Muscle of arm (tissue), 12 donors: ENCODE data around the gene CERS5. TPM values are rescaled to one million over a fixed set of nuclear protein-coding genes. Genes with fewer than 3 reads are reported as not detected.

Source experiments
- DNase-seq: peaks from one replicate; pipeline ENCODE4 v3.0.0-alpha.2; 2013
- polyA plus RNA-seq, 12 donors: library from polyadenylated mRNA; unstranded; fragments of 120-200 nt; gene quantifications; one replicate each; pipeline ENCODE4 v1.2.1, GENCODE V29; 2013; ENCODE audit not compliant: insufficient read length in 12 of 12

The CERS5 gene
- polyA plus RNA-seq, 12 donors: 32.7 to 70.9 (median 43.5) TPM; not detected in 1

DNA sequence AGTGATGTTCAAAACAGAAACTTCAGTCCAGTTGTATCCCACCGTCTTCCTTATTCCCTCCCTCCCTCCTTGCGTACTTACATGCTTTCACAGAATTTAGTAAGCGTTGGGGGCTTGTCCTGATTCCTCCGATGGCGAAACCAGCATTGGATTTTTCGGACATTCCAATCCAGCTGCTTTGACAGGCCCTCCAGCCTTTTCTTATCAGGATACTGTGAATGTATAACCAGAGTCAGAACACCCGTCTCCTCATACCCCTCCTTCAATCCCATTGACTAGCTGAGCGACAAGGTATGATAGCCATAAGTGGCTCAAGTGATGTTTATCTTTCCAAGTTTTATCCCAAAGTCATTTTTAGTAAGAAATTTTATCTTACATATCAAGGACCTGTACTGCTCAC is 24.2 kb downstream of the CERS5 start:
- DNase-seq: no peak

GRCh38 chr12:50132505-50133135 is 34.5 kb downstream of the CERS5 start:
- peak; percentile 47 for DNase-seq

- no peak for DNase-seq
These were observed 37.9 kb downstream of the CERS5 start for GRCh38 chr12:50129290-50129689.

DNA sequence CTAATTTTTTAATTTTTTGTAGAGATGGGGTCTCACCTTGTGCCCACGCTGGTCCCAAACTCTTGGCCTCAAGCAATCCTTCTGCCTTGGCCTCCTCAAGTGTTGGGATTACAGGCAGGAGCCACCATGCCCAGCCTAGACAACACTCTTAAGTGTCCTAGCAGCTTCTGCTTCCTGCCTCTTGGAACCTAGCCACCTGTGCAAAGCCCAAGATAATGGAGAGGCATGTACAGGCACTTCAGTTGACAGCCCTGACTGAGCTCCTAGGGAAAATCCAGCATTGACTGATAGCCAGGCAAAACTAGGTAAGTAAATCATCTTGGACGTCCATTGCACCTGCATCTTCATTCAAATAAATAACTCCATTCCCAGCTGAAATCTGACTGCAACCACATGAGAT is 39.6 kb downstream of the CERS5 start:
- no peak for DNase-seq

DNA sequence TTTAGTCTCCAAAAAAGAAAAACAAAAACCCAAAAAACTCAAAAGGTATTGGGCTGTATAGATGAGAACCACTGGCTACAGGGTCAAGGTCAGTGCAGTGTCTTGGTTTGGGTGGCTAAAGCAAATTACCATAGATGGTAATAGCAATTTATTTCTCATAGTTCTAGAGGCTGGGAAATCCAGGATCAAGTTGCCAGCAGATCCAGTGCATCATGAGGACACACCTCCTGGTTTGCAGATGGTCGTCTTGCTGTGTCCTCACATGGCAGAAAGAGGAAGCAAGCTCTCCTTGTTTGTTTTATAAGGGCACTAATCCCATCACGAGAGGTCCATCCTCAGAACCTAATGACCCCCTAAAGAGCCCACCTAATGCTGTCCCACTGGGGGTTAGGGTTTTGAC is 44.0 kb downstream of the CERS5 start:
- no peak for DNase-seq

DNA sequence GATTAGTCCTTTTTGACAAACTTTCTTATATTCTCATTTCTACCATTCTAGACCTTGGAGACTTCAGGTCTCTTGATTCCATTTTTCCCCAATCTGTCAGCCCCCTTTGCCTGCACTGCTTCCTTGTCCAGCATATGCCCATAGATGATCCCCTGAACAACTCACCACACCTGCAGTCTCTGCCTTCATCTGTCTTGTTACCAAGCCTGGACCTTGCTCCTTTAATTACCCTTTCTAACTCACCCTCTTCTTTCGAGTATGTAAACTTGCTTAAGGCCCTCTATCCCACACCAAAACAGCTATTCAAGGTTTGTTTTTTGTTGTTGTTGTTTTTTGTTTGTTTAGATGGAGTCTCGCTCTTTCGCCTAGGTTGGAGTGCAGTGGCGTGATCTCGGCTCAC is 45.5 kb downstream of the CERS5 start:
- no peak for DNase-seq

GRCh38 chr12:50120953-50121352 is 46.2 kb downstream of the CERS5 start:
- no peak for DNase-seq

DNA sequence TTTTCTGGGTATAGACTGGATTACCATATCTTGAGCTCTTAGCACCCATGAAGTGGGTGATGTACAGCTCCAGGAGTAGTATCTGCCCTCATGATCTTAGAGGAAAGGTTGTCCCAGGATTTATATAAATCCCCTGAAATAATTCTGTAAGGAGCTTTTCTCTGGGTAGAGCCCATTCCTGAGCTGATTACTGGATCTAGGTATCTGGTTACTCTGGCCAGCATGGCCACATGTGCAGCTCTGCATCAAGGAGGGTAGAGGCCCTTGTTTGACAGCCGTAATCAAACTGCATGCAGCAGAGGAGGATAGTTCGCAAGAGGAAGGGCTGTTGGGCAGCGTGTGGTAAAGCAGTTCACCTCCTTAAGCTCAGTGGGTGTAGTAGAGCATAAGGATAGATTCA is 46.6 kb downstream of the CERS5 start:
- DNase-seq: no peak

DNA sequence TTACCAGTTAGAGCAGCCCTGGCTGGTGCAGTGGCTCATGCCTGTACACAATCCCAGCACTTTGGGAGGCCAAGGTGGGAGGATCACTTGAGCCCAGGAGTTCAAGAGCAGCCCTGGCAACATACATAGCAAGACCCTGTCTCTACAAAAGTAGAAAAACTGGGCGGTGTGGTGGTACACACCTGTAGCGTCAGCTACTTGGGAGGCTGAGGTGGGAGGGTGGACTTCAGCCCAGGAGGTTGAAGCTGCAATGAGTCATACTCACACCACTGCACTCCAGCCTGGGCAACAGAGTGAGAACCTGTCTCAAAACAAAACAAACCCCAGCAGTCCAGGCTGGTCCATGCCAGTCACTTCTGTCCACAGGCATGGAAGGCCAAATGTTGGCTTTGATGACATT is 47.8 kb downstream of the CERS5 start:
- DNase-seq: no peak

DNA sequence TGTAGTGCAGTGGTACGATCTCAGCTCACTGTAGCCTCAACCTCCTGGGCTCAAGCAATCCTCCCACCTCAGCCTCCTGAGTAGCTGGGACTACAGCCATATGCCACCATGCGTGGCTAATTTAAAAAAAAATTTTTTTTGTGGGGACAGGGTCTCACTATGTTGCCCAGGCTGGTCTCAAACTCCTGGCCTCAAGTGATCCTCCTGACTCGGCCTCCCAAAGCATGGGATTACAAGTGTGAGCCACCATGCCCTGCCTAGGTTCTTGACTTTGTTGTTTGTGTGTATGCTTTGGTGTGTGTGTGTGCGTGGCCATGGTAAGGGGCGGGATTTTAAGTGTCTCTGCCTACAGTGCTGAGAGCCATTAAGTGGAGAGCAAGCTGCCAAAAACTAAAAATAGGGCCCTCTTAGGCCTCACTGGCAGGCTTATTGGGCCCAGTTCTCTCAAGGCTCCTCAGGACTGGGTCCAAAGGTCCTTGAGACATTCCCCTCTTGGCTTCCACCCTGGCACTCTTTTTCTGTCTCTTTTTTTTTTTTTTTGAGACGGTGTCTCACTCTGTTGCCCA is 50.0 kb downstream of the CERS5 start:
- DNase-seq: no peak

GRCh38 chr12:50112456-50113218 is 54.5 kb downstream of the CERS5 start:
- DNase-seq: no peak

DNA sequence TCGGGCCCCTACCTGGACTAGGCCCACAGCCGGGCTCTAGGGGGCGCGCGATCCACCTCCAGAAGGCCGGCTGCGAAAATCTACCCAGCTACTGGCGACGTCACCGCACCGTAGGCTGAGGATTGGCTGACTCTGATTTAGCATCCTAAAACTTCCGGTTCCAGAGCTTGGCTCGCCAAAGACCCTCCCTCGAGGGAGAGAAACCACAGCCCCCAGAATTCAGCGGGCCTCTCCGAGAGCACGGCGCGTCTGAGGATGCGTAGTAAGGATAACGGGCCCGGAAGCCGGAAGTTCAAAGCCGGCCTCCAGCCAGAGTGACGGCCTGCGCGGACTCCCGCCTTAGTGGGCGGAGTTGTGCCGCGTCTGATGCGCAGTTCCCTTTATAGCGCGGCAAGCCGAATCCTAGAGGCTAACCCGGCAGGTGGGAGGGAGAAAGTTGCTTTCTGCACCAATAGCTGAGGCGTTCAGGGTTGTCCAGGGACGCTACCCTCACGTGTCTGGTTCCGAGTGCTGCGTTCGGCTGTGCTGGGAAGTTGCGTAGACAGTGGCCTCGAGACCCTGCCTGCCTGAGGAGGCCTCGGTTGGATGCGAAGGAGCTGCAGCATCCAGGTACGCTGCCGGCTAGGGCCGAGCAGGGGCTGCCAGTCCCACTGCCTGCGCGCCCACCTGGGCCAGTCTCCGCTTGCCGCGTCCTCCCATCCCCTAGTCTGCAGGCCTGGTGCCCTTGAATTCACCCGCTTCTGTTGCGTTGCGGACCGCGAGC is 55.3 kb downstream of the CERS5 start, which contains the start of gene COX14:
TSS of gene COX14 (plus strand) at position 544 of the 763 bp plus-strand sequence. CDS start 7,808 bp downstream, outside the sequence.
- peak; percentile 100 for DNase-seq

GRCh38 chr12:50111395-50111692 is 55.8 kb downstream of the CERS5 start:
- DNase-seq: no peak

DNA sequence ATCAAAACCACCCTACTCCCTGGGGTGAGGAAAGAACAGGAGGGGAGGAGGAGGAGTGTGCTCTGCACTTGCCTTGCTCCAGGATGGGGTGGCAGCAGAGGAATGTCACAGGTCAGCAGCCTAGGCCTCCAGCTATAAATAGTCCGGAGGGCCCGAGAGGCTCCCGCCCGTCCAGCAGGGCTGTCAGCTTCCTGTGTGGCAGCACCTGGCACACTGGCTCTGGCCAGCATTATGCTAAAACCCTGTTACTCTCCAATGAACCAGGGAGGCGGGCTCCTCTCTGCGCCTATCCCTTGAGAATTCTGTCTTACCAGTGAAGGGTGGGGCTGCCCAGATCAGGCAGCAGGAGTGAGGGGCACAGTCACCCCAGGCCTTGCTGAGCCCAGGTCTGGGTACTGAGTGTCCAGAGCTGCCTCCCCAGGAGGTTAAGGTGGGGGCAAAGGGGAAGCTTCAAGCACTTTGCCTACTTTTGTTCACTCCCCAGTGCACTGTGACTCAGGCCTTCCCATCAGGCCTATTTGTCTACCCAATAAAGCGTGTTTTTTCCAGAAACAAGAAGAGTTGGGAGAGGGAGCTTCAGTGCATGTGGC is 56.3 kb downstream of the CERS5 start:
- DNase-seq: no peak

DNA sequence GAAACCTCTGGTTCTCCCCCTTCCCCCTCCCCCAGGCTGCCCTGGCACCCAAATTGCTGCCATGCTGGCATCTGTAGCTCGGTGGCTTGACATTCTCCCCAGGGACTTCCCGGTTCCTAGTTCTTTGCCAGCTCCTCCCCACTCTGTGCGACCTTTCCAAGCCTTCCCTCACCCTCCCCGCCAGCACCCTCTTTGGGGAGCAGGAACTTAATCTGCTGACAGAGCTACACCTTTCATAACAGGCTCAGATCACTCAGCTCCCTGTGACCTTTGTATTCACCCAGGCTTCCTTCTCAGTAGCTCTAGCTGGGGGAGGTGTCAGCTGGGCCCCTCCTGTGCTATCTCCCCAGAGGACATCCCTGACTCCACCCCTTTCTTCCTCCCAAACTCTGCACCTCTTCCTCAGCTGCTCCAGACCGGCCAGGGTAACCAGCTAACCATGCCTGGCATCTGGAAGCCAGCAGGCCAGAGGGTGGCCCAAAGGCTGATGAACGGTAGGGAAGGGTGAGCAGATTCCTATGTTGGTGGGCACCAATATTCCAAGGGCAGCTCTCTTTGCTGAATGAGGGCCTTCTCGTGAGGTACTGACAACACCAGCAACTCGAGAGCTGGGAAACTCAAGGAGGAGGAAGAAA is 56.9 kb downstream of the CERS5 start:
- DNase-seq: no peak

DNA sequence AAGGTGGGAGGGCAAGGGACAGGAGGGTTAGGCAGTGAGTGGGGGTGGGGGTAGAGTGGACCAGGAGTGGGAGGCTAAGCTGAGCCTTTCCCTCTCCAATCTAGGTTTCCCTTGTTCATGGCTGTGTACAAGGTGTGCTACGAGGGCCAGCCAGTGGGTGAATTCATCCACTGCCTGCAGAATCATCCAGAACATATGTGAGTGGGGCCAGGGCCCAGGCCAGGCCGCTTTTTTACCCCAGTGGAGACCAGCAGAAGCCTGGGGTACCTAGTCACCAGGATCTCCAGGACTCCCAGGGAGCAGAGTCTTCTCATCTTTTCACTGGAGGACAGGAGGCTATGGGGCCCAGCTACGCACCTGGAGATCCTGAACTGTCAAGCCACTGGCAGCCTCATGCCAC is 57.9 kb downstream of the CERS5 start:
- no peak for DNase-seq

DNA sequence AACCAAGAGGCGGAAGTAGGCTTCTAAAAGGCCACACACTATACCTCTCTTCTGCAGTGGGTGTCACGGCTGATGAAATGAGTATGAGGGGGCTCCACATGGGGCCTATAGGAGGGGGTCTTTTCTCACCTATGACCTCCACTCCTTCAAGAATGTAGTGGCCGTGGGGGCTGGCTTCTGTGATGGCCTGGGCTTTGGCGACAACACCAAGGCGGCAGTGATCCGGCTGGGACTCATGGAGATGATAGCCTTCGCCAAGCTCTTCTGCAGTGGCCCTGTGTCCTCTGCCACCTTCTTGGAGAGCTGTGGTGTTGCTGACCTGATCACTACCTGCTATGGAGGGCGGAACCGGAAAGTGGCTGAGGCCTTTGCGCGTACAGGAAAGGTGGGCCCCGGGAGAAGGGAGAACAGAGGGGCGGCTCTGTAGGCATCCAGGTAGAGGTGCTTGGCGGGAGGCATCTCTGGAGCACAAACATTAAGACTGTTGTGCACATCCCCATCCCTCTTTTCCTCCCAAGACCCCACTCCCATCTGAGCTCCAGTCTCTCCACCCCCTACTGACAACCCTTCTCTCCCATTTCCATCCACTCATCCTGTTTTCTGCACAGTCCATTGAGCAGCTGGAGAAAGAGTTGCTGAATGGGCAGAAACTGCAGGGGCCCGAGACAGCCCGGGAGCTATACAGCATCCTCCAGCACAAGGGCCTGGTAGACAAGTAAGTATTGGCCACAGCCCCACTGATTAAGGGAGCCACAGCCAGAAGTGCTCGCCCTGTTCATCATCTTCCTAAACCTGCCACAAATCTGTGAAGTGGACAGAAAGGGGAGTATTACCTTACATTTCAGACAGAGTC is 59.5 kb downstream of the CERS5 start:
- no peak for DNase-seq

DNA sequence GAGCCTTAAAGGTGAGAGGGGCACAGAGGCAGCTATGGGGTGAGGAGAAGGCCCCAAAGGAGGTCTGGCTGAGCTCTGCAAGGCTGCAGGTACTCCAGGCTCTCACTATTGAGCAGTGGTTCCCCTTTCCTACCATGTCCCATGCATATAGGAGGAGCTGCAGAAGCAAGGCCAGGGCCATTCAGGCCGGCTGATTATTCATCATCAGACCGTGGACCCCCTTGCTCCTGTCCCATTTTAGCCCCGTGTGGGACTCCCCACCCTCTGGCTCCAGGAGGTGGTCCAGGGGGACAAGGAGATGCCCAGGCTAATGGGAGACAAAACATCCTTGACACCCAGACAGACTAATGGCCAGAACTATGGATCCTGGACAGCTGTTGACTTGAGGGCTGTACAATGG is 60.3 kb downstream of the CERS5 start:
- no peak for DNase-seq

- no peak for DNase-seq
These were observed 61.2 kb downstream of the CERS5 start for GRCh38 chr12:50105913-50106450.
